Measurements from ENCODE around the gene FCF1.

The FCF1 gene

GRCh38 chr14:74763803-74764531 is 51.0 kb downstream of the FCF1 start:
- in situ Hi-C loops (cut with HindIII; ENCODE audit: low sequenced_read_pairs), result no loop called here

GRCh38 chr14:74765721-74766120 is 52.8 kb downstream of the FCF1 start:
- in situ Hi-C loops (cut with HindIII; ENCODE audit: low sequenced_read_pairs), result no loop called here

- in situ Hi-C loops (cut with HindIII; ENCODE audit: low sequenced_read_pairs), result no loop called here
These were observed 58.5 kb downstream of the FCF1 start for GRCh38 chr14:74771399-74771798.

GRCh38 chr14:74784634-74785033 is 71.7 kb downstream of the FCF1 start:
- in situ Hi-C loops (cut with HindIII; ENCODE audit: low sequenced_read_pairs), result no loop called here

GRCh38 chr14:74785056-74785613 is 72.2 kb downstream of the FCF1 start:
- in situ Hi-C loops (cut with HindIII; ENCODE audit: low sequenced_read_pairs), result no loop called here

GRCh38 chr14:74786796-74787315 is 73.9 kb downstream of the FCF1 start:
- in situ Hi-C loops (cut with HindIII; ENCODE audit: low sequenced_read_pairs), result no loop called here

Measured in DLD1 (cell line).